ENCODE results near the gene KLHDC4.

- TF ChIP-seq CTCF (conservative IDR thresholded peaks at IDR 0.05 in 1 of 2, IDR thresholded peaks at IDR 0.05 in 1 of 2; ENCODE audit: extremely low read depth in 1 of 2, insufficient read depth in 1 of 2, low read depth in 1 of 2, low read length in 2 of 2): no peak
- TF ChIP-seq EZH2 (IDR thresholded peaks at IDR 0.05; ENCODE audit: borderline replicate concordance, low read length): no peak
Observed at GRCh38 chr16:87690911-87691685, 74.7 kb downstream of the KLHDC4 start.

Data from mammary epithelial cell (primary cell).